Endothelial cell of umbilical vein (primary cell): ENCODE results near the gene NR2C1.

Experiments used
- EZH2 ChIP-seq: IDR thresholded peaks from 2 replicates; pipeline ENCODE4 v1.6.1; 2012; ENCODE audit warnings: borderline replicate concordance, low read depth, mild to moderate bottlenecking, moderate library complexity, low read length, inconsistent platforms; ENCODE audit not compliant: severe bottlenecking
- MYC ChIP-seq: IDR thresholded peaks from one replicate; pipeline ENCODE4 v1.6.1; 2011; ENCODE audit warnings: mild to moderate bottlenecking, low read depth, low read length
- POLR2A ChIP-seq: IDR thresholded peaks from 2 replicates; pipeline ENCODE4 v1.6.1; 2012; ENCODE audit warnings: low read depth, mild to moderate bottlenecking, control low read depth, low read length
- POLR2AphosphoS5 ChIP-seq: IDR thresholded peaks from 2 replicates; pipeline ENCODE4 v1.6.1; 2012; ENCODE audit warnings: low read depth, mild to moderate bottlenecking, control low read depth, low read length, moderate library complexity; ENCODE audit not compliant: insufficient read depth
- TF ChIP-seq, protein P1 (sequence below), 2 donors: IDR thresholded peaks; 1 replicate in 1 of 2; 2 replicates in 1 of 2; pipeline ENCODE4 v1.5.1; 2011; ENCODE audit warnings: low read length in 2 of 2, mild to moderate bottlenecking in 2 of 2, moderate library complexity in 2 of 2, control low read depth in 1 of 2, inconsistent platforms in 1 of 2, low read depth in 1 of 2; ENCODE audit not compliant: insufficient read depth in 1 of 2; ENCODE audit errors: extremely low read depth in 1 of 2

GRCh38 chr12:94982456-94982855 lies 91.0 kb downstream of the NR2C1 start:
- TF ChIP-seq MYC, result no peak
- TF ChIP-seq EZH2, result no peak
- no peak for TF ChIP-seq POLR2AphosphoS5
- no peak for TF ChIP-seq POLR2A
- TF ChIP-seq, protein P1, sequence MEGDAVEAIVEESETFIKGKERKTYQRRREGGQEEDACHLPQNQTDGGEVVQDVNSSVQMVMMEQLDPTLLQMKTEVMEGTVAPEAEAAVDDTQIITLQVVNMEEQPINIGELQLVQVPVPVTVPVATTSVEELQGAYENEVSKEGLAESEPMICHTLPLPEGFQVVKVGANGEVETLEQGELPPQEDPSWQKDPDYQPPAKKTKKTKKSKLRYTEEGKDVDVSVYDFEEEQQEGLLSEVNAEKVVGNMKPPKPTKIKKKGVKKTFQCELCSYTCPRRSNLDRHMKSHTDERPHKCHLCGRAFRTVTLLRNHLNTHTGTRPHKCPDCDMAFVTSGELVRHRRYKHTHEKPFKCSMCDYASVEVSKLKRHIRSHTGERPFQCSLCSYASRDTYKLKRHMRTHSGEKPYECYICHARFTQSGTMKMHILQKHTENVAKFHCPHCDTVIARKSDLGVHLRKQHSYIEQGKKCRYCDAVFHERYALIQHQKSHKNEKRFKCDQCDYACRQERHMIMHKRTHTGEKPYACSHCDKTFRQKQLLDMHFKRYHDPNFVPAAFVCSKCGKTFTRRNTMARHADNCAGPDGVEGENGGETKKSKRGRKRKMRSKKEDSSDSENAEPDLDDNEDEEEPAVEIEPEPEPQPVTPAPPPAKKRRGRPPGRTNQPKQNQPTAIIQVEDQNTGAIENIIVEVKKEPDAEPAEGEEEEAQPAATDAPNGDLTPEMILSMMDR (IDR thresholded peaks at IDR 0.05; ENCODE audit: extremely low read depth in 1 of 2, insufficient read depth in 1 of 2, low read depth in 1 of 2, low read length in 2 of 2), result no peak
